Omental fat pad (tissue), 4 donors: ENCODE measurements around the gene ETV6. TPM values are rescaled to one million over a fixed set of nuclear protein-coding genes. Genes with fewer than 3 reads are reported as not detected.

Source experiments
- ATAC-seq: fragments of 150-250 bp; one replicate; pipeline ENCODE4 v1.9.1; 2016; ENCODE audit warnings: mild to moderate bottlenecking, moderate library complexity; ENCODE audit not compliant: low FRiP score
- DNase-seq: peaks from one replicate; pipeline ENCODE4 v3.0.0-alpha.2; 2019; ENCODE audit warnings: low spot score
- total RNA-seq, 4 donors: library from RNA; depleted of rRNA; stranded (reverse); fragments of >200 nt; gene quantifications; one replicate each; pipeline ENCODE4 v1.1.0, GENCODE V29; 2016
- TF ChIP-seq, protein P1 (sequence below), 3 donors: fragments of 450-650 bp; IDR thresholded peaks; one replicate each; pipeline ENCODE4 v1.5.1; 2016 to 2017; ENCODE audit warnings: antibody characterized with exemption in 3 of 3, mild to moderate bottlenecking in 3 of 3, moderate library complexity in 2 of 3

The ETV6 gene
- total RNA-seq, 4 donors from 2014 or later, result 9.3 to 28.2 (median 17.6) TPM

DNA sequence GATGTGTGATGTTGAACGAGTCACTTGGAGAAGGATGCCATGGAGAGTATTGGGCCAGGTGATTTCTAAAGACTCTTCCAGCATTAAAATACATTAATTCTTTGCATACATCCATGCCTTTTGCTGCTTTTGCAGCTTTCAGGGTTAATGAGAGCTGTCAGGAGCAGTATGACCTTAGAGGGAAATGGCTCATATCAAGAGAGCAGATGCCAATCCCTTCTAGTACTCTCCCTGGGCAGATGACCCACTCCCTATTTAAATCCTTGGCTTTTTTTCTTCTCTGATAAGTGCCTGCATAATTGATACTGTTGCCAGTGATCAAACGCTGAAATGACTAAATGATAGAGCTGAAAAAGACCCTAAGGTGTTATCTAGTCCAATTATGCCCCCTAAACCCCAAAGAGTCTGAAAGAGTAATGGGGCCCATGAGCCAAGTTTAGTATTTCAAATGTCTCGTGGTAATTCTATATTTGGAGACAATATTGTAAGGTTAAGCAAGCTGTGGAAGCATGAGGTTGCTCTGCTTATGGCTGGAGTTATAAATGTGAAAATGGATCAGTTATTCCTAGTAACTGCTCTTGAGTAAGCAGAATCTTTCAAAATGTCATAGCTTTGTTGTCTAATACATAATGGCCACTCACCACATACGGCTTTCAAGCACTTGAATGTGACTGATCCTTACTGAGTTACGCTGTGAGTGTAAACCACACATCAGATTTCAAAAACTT lies 137.3 kb downstream of the ETV6 start:
- no peak for DNase-seq
- no peak for ATAC-seq
- TF ChIP-seq, protein P1, sequence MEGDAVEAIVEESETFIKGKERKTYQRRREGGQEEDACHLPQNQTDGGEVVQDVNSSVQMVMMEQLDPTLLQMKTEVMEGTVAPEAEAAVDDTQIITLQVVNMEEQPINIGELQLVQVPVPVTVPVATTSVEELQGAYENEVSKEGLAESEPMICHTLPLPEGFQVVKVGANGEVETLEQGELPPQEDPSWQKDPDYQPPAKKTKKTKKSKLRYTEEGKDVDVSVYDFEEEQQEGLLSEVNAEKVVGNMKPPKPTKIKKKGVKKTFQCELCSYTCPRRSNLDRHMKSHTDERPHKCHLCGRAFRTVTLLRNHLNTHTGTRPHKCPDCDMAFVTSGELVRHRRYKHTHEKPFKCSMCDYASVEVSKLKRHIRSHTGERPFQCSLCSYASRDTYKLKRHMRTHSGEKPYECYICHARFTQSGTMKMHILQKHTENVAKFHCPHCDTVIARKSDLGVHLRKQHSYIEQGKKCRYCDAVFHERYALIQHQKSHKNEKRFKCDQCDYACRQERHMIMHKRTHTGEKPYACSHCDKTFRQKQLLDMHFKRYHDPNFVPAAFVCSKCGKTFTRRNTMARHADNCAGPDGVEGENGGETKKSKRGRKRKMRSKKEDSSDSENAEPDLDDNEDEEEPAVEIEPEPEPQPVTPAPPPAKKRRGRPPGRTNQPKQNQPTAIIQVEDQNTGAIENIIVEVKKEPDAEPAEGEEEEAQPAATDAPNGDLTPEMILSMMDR (IDR thresholded peaks at IDR 0.05), result no peak

GRCh38 chr12:11787437-11787836 lies 138.0 kb downstream of the ETV6 start:
- ATAC-seq (no peak), DNase-seq (no peak)
- TF ChIP-seq, protein P1 (IDR thresholded peaks at IDR 0.05), result no peak

DNA sequence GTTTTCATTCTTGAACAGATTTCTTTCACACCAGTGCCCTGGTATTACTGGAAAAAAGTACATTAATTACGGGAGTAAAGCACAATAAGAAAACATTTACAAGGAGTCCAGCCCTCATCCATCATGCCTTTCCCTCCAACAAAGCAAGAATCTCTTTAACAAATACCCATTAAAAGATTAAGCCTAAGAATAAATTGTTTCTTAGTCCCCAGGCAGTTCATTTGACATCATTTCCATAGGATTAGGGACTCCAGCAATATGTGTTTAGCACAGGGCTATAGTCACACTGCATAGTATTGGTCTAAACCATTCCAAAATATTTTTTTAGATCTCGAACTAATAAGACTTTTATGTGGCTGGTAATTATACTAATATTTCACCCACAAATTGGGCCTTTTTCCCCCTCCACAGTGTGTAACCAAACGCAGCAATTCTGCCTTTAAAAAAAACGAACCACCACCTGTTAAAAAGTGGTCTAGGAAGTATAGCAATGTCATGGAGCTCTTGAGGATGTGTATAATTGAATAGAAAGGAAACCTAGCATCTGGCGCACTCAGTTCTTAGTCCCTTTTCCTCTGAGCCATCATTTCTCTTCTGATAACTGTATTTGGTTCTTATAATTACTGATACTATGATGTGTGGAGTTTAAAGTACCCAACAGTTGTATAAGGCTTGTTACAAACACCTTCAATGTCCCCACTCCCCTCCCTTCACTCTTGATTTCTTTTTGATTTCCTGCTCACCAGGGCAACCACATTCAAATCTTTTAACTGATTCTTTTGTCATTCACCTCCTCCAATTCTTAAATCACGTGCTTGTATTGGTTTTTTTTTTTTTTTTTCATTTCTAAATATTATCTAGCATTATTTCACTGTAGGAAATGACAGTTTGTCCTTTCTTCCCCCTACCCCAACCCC lies 138.7 kb downstream of the ETV6 start:
- TF ChIP-seq, protein P1 (IDR thresholded peaks at IDR 0.05), result no peak
- DNase-seq (no peak), ATAC-seq (no peak)

- DNase-seq (no peak), ATAC-seq (no peak)
- TF ChIP-seq, protein P1 (IDR thresholded peaks at IDR 0.05), result no peak
Measured at GRCh38 chr12:11793921-11794710, 144.6 kb downstream of the ETV6 start.

DNA sequence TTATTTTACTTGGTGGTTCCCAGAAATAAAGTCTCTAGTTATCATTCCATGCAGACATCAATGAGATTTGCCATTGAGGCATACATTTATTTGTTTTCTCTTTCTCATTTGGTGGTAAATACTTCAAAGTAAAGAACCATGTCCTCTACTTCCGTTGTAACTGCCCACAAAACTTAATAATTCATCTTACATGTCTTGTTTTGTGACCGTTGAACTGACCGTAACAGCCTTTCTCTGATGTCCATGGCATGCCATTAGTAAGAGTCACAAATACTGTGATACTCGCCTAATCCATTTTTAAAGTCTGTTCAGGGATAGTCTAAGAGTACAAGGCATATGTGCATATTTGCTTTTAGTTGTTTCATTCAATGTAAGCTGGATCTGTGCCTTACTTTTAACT lies 145.3 kb downstream of the ETV6 start:
- TF ChIP-seq, protein P1 (IDR thresholded peaks at IDR 0.05), result no peak
- DNase-seq (no peak), ATAC-seq (no peak)

DNA sequence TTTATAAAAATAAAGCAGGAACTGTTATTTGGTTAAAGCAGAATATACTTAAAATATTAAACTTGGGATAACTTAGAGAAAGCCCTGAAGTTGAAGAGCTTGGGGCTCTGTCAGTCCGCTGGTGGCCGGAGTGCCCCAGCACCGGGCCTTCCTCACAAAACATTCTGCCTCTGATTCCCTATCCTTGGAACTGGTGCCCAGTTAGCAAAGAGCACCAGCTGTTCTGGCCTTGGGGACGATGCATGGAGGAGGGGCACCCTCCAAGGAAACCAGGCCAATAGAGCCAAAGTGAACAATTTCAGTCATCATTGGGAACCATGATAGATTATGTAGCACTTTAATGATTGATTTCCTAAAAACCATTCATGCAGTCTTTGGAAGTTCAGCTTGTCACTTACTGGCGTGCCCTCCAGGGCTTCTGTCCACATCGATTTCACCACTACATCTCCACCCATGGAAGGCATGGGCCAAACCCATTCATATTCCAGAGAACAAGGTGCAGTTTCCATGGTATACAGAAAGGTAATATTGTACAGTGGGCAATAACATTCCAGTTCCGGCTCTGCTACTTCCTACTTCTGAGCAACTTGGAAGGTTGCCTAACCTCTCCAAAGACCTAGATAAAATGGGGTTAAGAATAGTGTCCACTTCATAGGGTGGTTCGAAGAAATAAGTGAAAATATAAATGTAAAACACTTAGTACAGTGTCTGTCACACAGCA lies 145.9 kb downstream of the ETV6 start:
- DNase-seq, result no peak
- TF ChIP-seq, protein P1 (IDR thresholded peaks at IDR 0.05), result no peak
- ATAC-seq, result peak; percentile 11
